ENCODE data around the gene NEURL4.
"Not testable (repeated sequence)": the region's sequence is repeated elsewhere in the genome, so short reads cannot be mapped to it uniquely, and the experiment has no call there.

Gene NEURL4

DNA sequence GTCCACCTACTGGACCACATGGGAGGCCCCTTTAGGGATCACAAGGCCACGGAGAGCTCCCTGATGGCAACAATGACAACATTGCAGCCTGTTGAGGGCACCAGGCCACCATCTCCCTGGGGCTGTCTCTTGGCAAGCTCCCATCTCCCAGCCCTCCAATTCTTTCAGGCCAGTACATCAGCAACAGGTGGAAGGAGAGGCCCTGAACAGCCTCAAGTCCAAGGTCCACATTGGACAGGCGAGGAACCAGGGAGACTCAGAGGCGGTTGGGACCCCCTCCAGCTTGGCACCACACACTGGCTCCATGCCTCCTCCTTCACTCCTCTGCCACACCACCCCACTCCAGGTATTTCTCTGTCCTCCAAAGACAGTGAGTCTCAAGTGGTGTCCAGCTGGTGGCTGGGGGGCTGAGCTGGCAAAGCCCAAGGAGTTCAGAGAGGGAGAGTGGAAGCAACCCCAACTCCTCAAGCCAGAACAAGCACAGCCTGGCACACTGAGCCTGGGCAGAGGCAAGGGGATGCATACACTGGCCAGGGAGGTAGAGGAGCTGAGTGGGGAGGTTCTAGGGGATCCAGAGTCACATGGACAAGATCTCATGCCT is 5.9 kb upstream of the NEURL4 start:
- in situ Hi-C loops (cut with HindIII; ENCODE audit: low pct_ligation_motif_present, low sequenced_read_pairs), result no loop called here
- H3K36me3 ChIP-seq (replicated peaks), result no peaks in the 10 kb centered on the region
- H3K27ac ChIP-seq, result no peak overlapping the region
- TF ChIP-seq, protein P1, sequence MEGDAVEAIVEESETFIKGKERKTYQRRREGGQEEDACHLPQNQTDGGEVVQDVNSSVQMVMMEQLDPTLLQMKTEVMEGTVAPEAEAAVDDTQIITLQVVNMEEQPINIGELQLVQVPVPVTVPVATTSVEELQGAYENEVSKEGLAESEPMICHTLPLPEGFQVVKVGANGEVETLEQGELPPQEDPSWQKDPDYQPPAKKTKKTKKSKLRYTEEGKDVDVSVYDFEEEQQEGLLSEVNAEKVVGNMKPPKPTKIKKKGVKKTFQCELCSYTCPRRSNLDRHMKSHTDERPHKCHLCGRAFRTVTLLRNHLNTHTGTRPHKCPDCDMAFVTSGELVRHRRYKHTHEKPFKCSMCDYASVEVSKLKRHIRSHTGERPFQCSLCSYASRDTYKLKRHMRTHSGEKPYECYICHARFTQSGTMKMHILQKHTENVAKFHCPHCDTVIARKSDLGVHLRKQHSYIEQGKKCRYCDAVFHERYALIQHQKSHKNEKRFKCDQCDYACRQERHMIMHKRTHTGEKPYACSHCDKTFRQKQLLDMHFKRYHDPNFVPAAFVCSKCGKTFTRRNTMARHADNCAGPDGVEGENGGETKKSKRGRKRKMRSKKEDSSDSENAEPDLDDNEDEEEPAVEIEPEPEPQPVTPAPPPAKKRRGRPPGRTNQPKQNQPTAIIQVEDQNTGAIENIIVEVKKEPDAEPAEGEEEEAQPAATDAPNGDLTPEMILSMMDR (IDR thresholded peaks at IDR 0.05; ENCODE audit: low read depth, low read length, missing control alignments), result no peak
- H3K4me3 ChIP-seq (ENCODE audit: low read depth, low read length), result no peak overlapping the region
- DNase-seq, result no peak
- no peaks in the 10 kb centered on the region for H3K27me3 ChIP-seq (replicated peaks)

DNA sequence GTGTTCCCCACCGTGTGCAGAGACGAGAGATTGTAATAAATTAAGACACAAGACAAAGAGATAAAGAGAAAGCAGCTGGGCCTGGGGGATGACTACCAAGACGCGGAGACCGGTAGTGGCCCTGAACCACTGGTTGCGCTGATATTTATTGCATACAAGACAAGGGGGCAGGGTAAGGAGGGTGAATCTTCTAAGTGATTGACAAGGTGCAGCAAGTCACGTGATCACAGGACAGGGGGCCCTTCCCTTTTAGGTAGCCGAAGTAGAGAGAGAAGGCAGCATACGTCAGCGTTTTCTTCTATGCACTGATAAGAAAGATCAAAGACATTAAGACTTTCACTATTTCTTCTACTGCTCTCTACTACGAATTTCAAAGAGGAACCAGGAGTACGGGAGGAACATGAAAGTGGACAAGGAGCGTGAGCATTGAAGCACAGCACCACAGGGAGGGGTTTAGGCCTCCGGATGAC is 3.5 kb upstream of the NEURL4 start:
- DNase-seq; H3K27ac ChIP-seq; in situ Hi-C loops (cut with HindIII; ENCODE audit: low pct_ligation_motif_present, low sequenced_read_pairs); H3K4me3 ChIP-seq (ENCODE audit: low read depth, low read length); H3K36me3 ChIP-seq (replicated peaks); H3K27me3 ChIP-seq (replicated peaks): not testable (repeated sequence)

DNA sequence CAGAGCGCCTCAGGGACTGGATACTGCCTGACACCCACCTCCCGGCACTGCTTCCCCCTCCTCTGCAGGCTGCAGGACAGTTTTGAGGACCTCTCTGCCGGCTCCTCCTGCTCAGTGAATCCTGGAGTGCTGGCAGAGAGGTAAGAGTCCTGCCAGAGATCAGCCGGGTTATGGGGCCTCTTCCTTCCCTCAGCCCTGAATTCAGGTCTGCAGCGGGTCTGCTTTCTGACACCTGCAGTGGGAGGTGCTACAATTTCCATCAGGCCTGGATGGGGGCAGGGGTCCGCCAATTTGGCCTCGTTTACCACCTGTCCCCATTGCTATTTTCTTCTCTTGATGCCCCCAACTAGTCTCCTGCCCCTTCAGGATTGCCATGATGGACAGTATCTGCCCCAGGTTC is 3.0 kb upstream of the NEURL4 start:
- no peak overlapping the region for H3K27ac ChIP-seq
- in situ Hi-C loops (cut with HindIII; ENCODE audit: low pct_ligation_motif_present, low sequenced_read_pairs), result no loop called here
- no peaks in the 10 kb centered on the region for H3K36me3 ChIP-seq (replicated peaks)
- H3K27me3 ChIP-seq (replicated peaks), result no peaks in the 10 kb centered on the region
- no peak for DNase-seq
- TF ChIP-seq, protein P1 (IDR thresholded peaks at IDR 0.05; ENCODE audit: low read depth, low read length, missing control alignments), result no peak
- no peak overlapping the region for H3K4me3 ChIP-seq (ENCODE audit: low read depth, low read length)

DNA sequence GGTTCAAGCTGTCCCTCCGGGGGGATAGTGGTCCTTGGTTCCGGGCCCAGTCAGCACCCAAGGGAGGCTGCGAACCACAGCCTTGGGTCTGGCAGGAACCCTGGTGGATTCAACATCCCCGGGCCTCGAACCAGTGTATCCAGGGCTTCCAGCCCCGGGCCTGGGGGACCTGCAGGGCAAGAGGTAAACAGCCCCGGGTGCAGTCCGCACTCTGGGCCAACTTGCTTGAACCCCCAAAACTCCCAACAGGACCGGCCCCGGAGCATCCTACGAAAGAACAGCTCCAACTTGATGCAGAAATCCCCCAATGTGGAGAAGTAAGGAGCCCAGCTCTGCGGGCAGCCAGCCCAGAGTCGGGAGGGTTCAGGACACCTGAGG is 1.5 kb upstream of the NEURL4 start:
- DNase-seq, result no peak
- Histone ChIP-seq H3K27me3 (replicated peaks) (no peaks in the 10 kb centered on the region), H3K36me3 (replicated peaks) (no peaks in the 10 kb centered on the region), H3K27ac (no peak overlapping the region), H3K4me3 (ENCODE audit: low read depth, low read length) (peak overlapping the region; percentile 94)
- TF ChIP-seq, protein P1 (IDR thresholded peaks at IDR 0.05; ENCODE audit: low read depth, low read length, missing control alignments), result no peak
- in situ Hi-C loops (cut with HindIII; ENCODE audit: low pct_ligation_motif_present, low sequenced_read_pairs), result no loop called here

DNA sequence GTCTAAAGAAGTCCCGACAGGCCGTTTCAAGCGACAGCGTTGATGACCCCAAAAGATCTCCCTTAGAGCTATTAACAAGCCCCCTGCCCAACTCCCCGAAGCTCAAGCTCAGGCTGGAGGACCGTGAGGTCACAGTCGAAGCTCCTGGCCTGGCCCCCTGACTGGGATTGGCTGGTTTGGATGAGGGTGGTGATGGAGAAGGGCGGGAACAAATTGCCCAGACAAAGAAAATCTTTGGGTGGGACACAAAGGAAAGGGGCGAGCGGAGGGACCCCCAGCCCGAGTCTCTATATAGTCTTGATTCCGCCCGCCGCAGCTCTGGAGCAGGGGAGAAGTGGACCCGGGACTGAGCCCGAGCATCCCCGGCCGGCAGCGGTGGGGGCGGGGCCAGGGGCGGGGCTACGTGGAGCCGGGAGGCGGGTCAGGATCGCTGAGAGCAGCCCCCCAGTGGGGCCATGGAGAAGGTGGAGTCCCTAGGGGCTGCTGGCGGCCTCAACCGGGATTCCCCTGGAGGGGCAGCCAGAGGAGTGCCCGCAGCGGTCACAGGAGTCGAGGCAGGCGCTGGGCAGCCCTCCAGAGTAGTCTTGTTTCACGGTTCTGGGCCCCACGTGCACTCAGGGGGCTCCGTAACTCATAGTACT is 982 bp upstream of the NEURL4 start:
- peak overlapping the region; percentile 94 for H3K4me3 ChIP-seq (ENCODE audit: low read depth, low read length)
- peak; percentile 79 for DNase-seq
- no peaks in the 10 kb centered on the region for H3K36me3 ChIP-seq (replicated peaks)
- no peaks in the 10 kb centered on the region for H3K27me3 ChIP-seq (replicated peaks)
- peak overlapping the region; percentile 70 for H3K27ac ChIP-seq
- TF ChIP-seq, protein P1 (IDR thresholded peaks at IDR 0.05; ENCODE audit: low read depth, low read length, missing control alignments), result no peak
- in situ Hi-C loops (cut with HindIII; ENCODE audit: low pct_ligation_motif_present, low sequenced_read_pairs), result no loop called here

DNA sequence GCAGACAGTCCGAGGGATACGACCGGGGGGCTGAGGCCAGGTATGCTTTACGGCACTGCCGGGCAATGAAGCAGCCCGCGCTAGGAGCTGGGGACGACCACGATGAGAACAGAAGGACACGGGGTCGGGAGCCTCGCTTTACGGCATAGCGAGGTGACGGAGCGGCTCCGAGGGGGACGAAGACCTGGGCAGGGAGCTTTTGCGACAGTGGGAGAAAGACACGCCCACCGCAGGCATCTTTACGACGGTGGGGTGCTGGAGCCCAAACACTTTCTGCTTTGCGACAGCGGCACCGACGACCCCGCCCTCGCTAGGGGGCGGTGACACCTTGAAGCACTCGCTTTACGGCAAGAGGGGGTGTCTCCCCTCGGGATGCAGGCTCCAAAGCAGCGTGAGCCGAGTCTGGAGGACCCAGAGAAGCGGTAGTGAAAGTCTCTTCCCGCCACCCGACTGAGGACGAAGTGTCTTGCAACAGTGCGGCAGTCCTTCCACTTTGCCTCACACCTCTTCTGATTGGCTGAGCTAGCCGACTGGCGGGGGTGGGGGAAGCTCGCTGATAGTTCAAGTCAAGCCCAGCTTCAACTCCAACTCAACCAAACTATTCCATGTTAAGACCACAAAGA is 350 bp upstream of the NEURL4 start:
- Histone ChIP-seq H3K4me3 (ENCODE audit: low read depth, low read length) (peak overlapping the region; percentile 94), H3K27me3 (replicated peaks) (no peaks in the 10 kb centered on the region), H3K36me3 (replicated peaks) (peaks cover 4% of the 10 kb centered on the region), H3K27ac (peak overlapping the region; percentile 70)
- in situ Hi-C loops (cut with HindIII; ENCODE audit: low pct_ligation_motif_present, low sequenced_read_pairs), result no loop called here
- TF ChIP-seq, protein P1 (IDR thresholded peaks at IDR 0.05; ENCODE audit: low read depth, low read length, missing control alignments), result no peak
- peak; percentile 99 for DNase-seq
